Kidney tubule cell (primary cell): ENCODE data around the gene NRN1L.
"Not testable (repeated sequence)": the region's sequence is repeated elsewhere in the genome, so short reads cannot be mapped to it uniquely, and the experiment has no call there.

Experiments
- DNase-seq: peaks from one replicate; pipeline ENCODE4 v3.0.0-alpha.2; 2018; ENCODE audit warnings: low spot score

The NRN1L gene

DNA sequence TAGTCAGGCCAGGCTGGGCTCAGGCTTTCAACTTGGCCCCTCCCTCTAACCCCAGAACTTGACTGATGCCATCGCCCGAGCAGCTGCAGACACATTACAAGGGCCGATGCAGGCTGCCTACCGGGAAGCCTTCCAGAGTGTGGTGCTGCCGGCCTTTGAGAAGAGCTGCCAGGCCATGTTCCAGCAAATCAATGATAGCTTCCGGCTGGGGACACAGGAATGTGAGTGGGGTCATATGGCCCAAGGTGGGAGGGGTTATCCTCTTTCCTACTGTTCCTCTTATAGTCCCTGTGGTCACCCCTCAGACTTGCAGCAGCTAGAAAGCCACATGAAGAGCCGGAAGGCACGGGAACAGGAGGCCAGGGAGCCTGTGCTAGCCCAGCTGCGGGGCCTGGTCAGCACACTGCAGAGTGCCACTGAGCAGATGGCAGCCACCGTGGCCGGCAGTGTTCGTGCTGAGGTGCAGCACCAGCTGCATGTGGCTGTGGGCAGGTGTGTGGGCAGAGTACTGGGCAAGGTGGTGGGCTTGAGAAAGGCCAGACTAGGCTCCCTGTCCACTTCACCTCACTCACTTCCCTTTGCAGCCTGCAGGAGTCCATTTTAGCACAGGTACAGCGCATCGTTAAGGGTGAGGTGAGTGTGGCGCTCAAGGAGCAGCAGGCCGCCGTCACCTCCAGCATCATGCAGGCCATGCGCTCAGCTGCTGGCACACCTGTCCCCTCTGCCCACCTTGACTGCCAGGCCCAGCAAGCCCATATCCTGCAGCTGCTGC lies 2.1 kb upstream of the NRN1L start:
- DNase-seq: no peak

DNA sequence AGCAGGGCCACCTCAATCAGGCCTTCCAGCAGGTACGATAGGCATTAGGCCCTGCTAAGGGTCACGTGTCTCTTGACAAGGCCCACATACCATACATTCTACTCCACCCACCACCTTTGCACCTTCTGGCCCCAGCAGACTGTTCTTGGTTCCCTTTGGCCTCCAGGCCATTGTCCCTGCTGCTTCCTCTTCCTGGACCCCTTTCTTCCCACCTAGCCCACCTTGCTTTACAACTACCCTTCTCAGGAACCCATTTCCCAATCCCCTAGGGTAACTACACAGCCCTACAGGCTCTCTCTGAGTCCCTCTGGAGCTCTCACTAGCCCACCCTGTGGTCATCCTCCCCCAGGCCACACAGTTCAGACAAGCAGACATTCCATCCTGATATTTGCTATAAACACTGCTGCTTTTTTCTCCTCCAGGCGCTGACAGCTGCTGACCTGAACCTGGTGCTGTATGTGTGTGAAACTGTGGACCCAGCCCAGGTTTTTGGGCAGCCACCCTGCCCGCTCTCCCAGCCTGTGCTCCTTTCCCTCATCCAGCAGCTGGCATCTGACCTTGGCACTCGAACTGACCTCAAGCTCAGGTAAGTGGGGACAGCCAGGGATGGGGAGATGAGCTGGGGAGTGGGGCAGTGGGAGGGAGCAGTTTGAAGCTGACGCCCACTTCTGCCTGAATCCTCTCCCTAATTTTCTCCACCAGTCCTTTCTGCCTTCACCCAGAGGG lies 1.4 kb upstream of the NRN1L start:
- no peak for DNase-seq

DNA sequence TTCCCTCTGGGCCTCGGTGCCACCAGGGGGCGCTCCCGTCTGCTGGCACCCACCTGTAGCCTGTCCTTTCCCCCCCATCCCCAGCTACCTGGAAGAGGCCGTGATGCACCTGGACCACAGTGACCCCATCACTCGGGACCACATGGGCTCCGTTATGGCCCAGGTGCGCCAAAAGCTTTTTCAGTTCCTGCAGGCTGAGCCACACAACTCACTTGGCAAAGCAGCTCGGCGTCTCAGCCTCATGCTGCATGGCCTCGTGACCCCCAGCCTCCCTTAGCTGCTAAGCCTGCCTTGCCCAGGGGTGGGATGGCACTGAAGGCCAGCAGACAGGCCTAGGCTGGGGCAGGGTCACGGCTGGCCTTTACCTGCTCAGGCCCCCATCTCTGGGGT lies 818 bp upstream of the NRN1L start:
- DNase-seq: peak; percentile 53

DNA sequence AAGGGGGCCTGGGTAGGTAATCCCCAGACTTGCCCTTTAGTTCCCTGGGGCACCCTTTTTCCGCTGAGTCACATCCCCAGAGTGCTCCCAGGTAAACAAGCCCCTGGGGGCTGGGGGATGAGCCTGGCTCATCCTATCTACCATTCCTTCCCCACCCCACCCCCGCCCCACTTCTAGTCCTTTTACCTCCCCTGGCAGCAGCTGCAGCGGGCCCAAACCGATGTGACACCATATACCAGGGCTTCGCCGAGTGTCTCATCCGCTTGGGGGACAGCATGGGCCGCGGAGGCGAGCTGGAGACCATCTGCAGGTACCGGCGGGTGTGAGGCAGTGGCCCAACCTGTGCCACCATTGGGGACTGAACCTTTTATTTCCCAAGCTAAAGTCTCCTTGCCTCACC lies 860 bp downstream of the NRN1L start:
- DNase-seq: no peak

DNA sequence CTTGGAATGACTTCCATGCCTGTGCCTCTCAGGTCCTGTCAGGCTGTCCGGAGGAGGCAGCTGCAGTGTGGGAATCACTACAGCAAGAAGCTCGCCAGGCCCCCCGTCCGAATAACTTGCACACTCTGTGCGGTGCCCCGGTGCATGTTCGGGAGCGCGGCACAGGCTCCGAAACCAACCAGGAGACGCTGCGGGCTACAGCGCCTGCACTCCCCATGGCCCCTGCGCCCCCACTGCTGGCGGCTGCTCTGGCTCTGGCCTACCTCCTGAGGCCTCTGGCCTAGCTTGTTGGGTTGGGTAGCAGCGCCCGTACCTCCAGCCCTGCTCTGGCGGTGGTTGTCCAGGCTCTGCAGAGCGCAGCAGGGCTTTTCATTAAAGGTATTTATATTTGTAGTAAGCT lies 1.3 kb downstream of the NRN1L start:
- DNase-seq: no peak

DNA sequence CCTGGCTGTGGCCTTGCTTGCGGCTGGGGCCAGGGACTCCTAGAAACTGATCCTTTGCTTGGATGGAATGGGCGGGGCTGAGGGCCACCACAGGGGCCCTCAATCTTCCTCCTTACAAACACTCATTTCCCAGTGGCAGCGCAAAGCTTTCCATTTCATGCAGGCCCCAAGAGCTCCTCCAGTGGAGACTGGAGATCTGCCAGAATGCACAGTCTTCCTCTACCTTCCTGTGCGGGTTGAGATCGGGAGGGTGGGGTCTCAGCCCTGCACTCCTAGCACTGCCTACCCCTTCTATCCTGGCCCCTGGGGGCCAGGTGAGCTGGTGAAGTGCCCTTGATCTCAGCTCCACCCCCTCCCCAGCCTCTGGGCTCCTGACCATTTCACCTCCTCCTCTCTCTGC lies 1.7 kb downstream of the NRN1L start:
- DNase-seq: no peak

DNA sequence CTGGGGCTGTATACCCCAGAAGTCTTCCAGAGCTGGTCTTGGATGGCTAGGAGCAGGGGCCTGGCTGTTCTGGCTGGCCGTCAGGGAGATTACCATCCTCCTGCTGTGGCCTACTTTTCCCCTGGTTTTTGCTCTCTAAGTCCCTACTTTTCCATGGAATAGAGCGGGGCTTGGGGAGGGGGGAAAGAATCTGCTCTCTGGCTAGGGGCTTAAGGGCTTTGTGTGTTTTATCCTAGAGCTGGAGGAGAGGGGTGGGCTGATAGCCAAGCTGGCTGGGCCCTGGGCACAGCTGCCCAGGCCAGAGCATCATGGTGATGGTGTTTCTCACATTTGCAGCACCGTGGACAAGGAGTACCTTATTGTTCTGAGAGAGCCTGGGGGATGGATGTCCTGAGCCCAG lies 3.6 kb downstream of the NRN1L start:
- no peak for DNase-seq

DNA sequence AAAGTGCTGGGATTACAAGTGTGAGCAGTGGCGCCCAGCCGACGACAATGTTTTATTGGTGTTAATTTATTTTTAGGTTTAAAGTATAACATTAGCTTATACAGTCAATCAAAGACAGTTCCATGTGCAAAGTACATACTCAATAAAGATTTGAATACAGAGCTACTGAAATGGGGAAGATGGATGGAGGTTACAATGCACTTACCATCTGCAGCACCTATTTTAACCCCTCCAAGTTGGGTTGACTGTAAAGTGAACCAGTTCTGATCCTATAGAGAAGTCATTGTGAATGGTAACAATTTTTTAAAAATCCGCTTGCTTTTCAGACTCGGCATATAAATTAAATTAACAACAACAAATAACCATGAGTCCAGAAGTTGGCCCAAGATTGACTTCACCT lies 7.7 kb downstream of the NRN1L start:
- no peak for DNase-seq

DNA sequence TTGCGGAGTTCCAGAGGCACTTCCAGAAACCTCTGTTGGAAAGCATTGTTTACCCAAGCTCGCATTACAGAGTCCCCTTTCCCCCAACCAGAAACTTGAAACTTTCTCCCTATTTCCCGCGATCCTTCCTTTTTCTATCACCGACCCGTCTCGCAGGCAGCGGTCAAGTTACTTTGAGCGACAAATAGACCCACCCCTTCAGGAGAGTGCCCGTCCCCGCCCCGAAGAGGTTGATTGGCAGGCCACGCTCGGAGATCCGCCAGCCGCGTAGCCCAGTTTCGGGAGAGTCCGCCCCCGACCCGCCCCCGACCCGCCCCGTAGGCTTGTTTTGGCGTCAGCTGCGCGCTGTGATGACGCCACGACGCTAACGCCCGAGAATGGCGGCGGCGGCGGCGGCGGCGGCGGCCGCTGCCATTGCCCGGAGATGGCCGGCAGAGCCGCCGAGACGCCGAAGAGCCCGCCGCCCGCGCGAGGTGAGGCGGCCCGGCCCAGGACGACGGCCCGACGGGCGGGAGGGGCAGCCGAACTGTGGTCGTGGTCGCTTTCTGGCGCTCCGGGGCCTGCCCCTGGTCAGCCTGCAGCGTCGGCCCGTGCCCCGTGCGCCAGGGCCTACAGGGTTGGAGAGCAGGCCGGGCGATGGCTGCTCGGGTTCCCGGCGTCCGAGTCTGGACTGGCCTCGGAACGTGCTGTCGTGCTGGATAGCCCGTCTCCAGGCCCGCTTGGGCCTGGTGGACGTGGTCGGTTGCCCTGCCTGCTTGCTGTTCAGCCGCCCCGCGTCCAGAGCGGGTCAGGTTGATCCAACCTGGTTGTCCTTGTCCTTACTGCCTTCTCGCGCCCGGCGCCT lies 8.4 kb downstream of the NRN1L start, which contains the start of gene PSKH1:
PSKH1 (plus strand) TSS at position 356 of the 844 bp plus-strand sequence. CDS start 15,496 bp downstream, outside the sequence.
- peak; percentile 94 for DNase-seq

DNA sequence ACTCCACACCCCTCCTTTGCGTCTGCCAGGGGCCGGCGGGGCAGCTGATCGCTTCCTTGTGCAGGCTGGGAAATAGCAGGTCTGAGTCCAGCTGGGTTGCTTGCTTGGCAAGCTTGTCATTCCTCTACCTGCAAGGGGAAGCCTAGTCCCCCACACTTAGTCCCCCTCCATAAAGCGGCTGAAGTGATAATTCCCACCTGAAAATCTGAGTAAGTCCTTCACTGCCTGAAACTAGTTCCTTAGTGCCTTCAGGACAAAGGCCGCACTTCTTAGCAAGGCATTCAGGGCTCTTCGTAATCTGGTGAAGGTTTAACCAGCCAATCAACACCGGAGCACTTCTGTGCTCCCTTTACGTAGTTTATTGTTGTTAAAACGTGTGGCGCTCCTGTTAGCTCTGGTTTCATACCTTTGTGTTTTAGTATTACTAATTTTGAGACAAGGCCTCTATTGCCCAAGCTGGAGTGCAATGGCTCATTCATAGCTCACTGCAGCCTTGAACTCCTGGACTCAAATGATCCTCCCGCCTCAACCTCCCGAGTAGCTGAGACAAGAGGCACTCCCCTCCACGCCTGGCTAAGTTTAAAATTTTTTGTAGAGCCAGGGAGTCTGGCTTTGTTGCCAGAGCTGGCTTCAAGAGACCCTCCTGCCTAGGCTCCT lies 9.2 kb downstream of the NRN1L start:
- peak; percentile 41 for DNase-seq

DNA sequence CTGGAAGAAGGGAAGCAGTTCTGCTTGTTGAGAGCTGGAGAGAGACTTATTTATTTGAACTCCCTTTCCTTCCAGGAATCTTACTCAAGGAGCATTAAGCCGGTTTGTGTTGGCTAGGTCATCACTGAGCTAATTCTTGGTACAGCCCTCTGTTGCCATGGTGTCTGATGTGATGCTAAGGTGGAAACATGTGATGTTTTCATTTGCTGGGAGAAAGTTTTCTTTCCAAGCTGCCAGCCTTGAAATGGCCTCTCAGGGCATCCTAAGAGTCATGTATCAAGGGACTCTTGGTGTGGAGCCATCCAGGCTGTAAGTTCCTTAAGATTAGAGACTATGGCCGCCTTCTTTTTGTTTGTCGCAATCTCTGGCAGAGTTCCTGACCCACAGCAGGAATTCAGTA lies 12.5 kb downstream of the NRN1L start:
- no peak for DNase-seq

DNA sequence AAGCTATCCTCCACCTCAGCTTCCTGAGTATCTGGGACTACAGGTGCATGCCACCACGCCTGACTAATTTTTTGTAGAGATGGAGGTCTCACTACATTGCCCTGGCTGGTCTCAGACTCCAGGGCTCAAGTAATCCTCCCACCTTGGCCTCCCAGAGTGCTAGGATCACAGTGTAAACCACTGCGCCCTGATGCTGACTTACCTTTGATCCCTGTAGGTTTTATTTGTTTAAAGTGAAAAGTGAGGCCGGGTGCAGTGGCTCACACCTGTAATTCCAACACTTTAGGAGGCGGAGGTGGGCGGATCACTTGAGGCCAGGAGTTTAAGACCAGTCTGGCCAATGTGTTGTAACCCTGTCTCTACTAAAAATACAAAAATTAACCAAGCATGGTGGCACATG lies 17.0 kb downstream of the NRN1L start:
- DNase-seq: no peak

DNA sequence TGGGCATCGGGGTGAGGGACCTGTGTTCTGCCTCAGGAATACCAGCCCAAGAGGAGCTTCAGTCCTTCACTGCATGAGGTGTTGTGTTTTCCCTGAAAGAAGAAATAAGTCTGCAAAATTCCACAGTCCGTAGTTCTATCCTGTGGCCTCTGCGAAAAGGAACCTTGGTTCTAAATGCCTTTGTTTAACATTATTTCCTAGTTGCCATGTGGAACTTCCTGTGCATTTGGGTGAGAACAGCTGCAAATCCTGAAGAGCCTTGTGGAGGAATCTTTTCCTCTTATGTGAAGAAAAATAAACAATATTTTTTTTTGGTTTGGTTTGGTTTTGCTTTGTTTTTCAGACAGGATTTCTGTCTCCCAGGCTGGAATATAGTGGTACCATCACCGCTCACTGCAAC lies 18.1 kb downstream of the NRN1L start:
- DNase-seq: no peak

DNA sequence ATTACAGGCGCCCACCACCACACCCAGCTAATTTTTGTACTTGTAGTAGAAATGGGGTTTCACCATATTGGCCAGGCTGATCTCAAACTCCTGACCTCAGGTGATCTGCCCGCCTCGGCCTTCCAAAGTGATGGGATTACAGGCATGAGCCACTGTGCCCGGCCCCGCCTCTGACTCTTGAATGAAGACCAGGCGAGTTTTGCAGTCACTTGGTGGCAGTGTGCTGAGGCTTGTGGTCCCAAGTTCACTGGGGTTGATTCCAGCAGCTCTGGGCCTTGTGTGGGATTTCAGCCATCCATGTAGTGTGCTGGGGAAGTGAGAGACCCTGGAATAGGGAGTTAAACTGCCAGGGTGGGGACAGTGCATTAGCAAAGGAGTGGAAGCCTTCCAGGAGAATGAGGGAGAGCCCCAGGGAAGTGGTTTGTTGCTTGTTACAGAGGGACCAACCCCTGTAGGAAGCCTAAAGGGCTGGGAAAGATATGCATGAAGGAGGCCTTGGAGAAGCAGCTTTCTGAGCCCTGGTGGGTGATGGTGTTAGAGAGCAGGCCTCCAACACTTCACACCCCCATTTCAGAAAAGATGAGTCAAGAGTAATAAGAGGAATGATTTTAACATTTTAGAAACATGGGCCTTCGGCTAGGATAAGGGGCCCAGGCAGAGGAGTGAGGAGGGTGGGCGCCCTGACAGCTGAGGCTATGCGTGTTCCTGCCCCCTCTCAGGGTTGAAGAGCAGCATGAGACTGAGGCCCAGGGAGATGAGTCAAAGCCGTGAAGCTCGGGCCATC lies 22.9 kb downstream of the NRN1L start:
- no peak for DNase-seq

DNA sequence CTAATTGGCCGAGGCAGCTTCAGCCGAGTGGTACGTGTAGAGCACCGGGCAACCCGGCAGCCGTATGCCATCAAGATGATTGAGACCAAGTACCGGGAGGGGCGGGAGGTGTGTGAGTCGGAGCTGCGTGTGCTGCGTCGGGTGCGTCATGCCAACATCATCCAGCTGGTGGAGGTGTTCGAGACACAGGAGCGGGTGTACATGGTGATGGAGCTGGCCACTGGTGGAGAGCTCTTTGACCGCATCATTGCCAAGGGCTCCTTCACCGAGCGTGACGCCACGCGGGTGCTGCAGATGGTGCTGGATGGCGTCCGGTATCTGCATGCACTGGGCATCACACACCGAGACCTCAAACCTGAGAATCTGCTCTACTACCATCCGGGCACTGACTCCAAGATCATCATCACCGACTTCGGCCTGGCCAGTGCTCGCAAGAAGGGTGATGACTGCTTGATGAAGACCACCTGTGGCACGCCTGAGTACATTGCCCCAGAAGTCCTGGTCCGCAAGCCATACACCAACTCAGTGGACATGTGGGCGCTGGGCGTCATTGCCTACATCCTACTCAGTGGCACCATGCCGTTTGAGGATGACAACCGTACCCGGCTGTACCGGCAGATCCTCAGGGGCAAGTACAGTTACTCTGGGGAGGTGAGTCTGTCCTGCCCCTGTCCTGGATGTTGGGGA lies 24.5 kb downstream of the NRN1L start:
- no peak for DNase-seq

DNA sequence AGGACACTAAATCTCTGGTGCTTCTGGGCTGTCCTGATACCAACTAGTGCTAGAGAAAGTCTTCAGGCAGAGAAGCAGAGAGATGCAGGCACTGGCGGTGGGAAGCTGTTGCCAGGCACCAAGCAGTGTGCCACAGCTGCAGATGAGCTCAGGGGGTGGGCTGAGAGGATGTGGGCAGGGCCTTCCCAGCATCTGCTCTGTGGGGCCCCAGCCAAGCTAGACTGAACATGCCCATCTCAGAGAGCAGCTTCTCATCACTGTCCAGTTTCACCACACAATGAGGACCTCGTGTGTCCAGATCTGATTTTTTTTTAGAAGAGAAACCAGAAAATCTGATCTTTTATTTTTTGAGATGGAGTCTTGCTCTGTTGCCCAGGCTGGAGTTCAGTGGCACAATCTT lies 25.5 kb downstream of the NRN1L start:
- no peak for DNase-seq

DNA sequence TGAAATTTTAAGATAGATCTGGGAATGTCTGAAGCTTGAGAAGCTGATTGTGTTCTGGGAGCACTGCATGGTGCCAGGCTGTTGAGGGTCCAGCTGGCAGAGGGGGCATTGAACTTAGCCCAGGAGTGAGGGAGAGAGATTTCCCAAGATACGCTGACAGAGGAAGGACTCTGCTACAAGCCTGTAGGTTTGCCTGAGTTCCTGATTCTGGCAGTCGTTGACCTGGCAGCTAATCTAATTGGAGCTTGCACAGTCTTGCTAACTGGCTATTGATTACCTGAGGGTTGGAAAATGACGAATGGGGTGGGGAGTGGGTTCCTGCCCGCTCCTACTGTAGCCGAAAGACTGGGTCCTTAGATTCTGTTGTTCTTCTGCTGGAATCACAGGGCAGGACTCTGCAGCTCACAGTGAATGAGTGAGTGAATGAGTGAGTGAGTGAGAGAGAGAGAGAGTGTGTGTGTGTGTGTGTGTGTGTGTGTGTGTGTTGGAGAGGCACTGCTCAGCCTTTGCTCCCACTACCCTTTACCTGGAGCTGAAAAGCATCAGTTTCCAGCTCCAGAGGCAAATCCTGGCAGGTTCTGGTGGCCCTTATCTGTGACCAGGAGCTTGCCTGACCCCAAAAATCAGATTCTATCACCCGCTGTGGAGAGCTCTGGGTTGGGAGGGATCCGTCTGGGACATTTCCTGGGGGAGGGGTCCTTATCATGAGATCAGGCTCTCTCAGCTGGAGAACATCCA lies 30.2 kb downstream of the NRN1L start:
- DNase-seq: no peak

DNA sequence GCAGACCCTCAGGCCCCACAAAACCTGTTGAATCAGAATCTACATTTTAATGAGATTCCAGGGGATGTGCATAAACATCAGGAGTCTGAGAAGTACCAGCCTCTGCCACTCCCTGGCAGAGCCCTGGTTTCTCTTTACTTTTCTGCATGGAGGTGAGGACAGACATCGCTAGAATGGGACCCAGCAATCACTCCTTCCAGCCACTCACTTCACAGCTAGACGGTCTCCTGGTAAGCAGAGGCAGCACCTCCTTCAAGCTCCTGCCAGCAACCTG lies 30.7 kb downstream of the NRN1L start:
- not testable (repeated sequence) for DNase-seq

DNA sequence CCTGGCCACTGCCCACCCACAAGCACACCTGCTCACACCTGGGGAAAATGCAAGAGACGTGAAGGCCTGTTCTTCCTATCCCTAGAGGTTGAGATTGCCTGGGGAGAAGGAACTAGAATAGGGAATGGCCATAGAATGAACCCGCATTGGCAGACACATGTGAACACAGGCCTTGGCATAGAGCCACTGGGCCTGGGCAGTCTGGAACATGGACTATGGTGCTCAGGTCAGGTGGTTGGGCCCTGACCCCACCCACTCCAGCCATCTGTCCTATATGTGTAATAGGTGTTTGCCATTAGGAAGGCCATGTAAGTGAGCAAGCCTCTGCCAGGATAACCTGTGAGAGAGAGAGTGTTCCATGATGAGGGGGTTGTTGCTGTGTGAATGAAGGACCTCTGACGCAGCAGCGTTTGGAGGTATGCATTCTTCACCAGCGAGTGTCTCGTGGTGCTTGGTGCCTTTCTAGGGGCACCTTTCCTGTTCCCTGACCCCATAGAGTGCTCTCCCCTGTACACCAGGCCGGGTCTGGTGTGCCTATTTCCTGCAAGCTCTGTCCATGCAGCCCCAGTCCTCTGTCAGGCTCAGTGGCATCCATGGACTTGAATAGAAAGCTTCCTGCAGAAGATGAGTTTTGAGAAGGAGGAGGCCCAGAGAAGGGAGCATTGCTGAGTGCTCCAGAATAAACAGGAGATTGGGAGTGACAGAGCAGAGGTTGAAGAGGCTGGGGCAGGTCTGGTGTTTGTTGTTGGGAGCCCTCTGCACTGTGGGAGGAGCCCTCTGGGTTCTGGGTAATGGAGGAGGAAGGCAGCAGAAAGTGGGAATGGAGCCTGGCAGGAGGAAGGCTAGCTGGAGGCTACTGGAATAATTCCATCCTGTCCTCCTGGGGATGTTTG lies 31.4 kb downstream of the NRN1L start:
- DNase-seq: no peak
